ENCODE results near the gene SIDT1. TPM values are rescaled to one million over a fixed set of nuclear protein-coding genes. Genes with fewer than 3 reads are reported as not detected.

The SIDT1 gene
- total RNA-seq, 1 experiment from 2014 or later = not detected

GRCh38 chr3:113594066-113594465, 61.7 kb downstream of the SIDT1 start:
- no peak overlapping the region for H2AFZ ChIP-seq (ENCODE audit: low read length)
- H3K18ac ChIP-seq (ENCODE audit: insufficient read length, low read depth, low read length) = no peak overlapping the region
- no peak overlapping the region for H4K5ac ChIP-seq (ENCODE audit: insufficient read length, low read depth, low read length)
- H2BK20ac ChIP-seq (ENCODE audit: low read depth, low read length, poor library complexity, severe bottlenecking) = no peak overlapping the region
- H3K56ac ChIP-seq (ENCODE audit: insufficient read length, low read depth, low read length) = no peak overlapping the region
- Mint-ChIP-seq H3K4me1 (peaks cover 30 to 34% of the 10 kb centered on the region in 2 experiments), H3K9me3 (no peaks in the 10 kb centered on the region; a peak in 2 of 5 replicates), H3K27ac (no peak overlapping the region), H3K27me3 (ENCODE audit: low read depth) (no peaks in the 10 kb centered on the region; the same call in 1 of the 2 replicates), H3K36me3 (ENCODE audit: insufficient read depth in 1 of 3, low read depth in 3 of 3) (no peaks in the 10 kb centered on the region), H3K4me3 (no peak overlapping the region)
- TF ChIP-seq CTCF (conservative IDR thresholded peaks at IDR 0.05) = no peak
- no peaks in the 10 kb centered on the region for H4K20me1 ChIP-seq (ENCODE audit: control insufficient read depth, insufficient read depth, insufficient read length)
- H3K14ac ChIP-seq (ENCODE audit: insufficient read depth, low read length) = no peak overlapping the region
- no peak overlapping the region for H3K27ac ChIP-seq (ENCODE audit: insufficient read length, low read depth, low read length)
- no CpG with 5 or more reads among the region's 2 CpGs for WGBS (ENCODE audit: extremely low coverage, insufficient read length, low lambda C conversion rate)
- no peak overlapping the region for H3K9ac ChIP-seq (ENCODE audit: extremely low read depth, insufficient read length, low read length)
- no peaks in the 10 kb centered on the region for H3K79me1 ChIP-seq (ENCODE audit: insufficient read depth, low read depth, low read length, poor library complexity, severe bottlenecking)
- no peak overlapping the region for H2BK120ac ChIP-seq (ENCODE audit: low read depth, low read length, poor library complexity, severe bottlenecking)
- no peak overlapping the region for H3K4ac ChIP-seq (ENCODE audit: low read depth, low read length)
- H3K23me2 ChIP-seq (ENCODE audit: insufficient read length, low read depth, low read length, poor library complexity, severe bottlenecking) = no peaks in the 10 kb centered on the region
- H2BK5ac ChIP-seq (ENCODE audit: insufficient read length, low read length) = no peak overlapping the region
- H2BK15ac ChIP-seq (ENCODE audit: low read depth, low read length) = no peak overlapping the region
- no peak overlapping the region for H2AK5ac ChIP-seq (ENCODE audit: insufficient read length, low read length)
- peaks cover 8% of the 10 kb centered on the region; the same call in 1 of the 2 replicates for H3K4me1 ChIP-seq (ENCODE audit: insufficient read depth, low read length)
- no peak for DNase-seq
- H3K79me2 ChIP-seq (ENCODE audit: insufficient read depth, low read length) = no peaks in the 10 kb centered on the region
- H4K8ac ChIP-seq (replicated peaks; ENCODE audit: insufficient read length, low read depth, low read length) = no peak overlapping the region
- no peaks in the 10 kb centered on the region for H3K27me3 ChIP-seq (ENCODE audit: insufficient read depth, low read length)
- no peaks in the 10 kb centered on the region for H3K9me3 ChIP-seq (ENCODE audit: control insufficient read depth, low read depth, low read length)
- H2BK12ac ChIP-seq (ENCODE audit: insufficient read length, low read depth, low read length) = no peak overlapping the region
- no peak overlapping the region for H3K4me2 ChIP-seq (ENCODE audit: insufficient read depth, insufficient read length, low read length)
- H3T11ph ChIP-seq (ENCODE audit: low read length) = no peak overlapping the region
- no peak overlapping the region for H3K23ac ChIP-seq (ENCODE audit: insufficient read length, low read depth, low read length)
- H4K91ac ChIP-seq (ENCODE audit: insufficient read length, low read depth, low read length) = no peak overlapping the region

All from H9 (cell line).